Caco-2 (cell line): ENCODE results near the gene CD74. TPM values are rescaled to one million over a fixed set of nuclear protein-coding genes. Genes with fewer than 3 reads are reported as not detected.
"Not testable (repeated sequence)": the region's sequence is repeated elsewhere in the genome, so short reads cannot be mapped to it uniquely, and the experiment has no call there.

Experiments used
- BruUV-seq: library from RNA; stranded (reverse); fragments of 400-500 nt; replicated peaks from 2 replicates; lab custom pipeline; 2021; lab: Mats Ljungman, UMichigan
- CTCF ChIA-PET: fragments of 300-600 bp; sonication (Branson Sonifier 250); formaldehyde crosslinking; loops from one replicate; lab custom pipeline; 2022; ENCODE audit warnings: antibody characterized with exemption; lab: Charles Lee
- POLR2A ChIA-PET: fragments of 300-600 bp; sonication (Branson Sonifier 250); formaldehyde crosslinking; loops from one replicate; lab custom pipeline; 2022; ENCODE audit warnings: antibody characterized with exemption; lab: Charles Lee
- DNase-seq, 2 experiments: peaks; one replicate each; pipeline versions ENCODE4 v3.0.0 to v3.0.0-alpha.2; 2020 to 2022
- H3K27me3 ChIP-seq: replicated peaks from 2 replicates; pipeline ENCODE4 v1.6.0; 2011; ENCODE audit warnings: low read length; ENCODE audit not compliant: control insufficient read depth, insufficient read depth
- H3K36me3 ChIP-seq: 2 replicates; pipeline ENCODE4 v1.5.1; 2011; ENCODE audit warnings: low read length; ENCODE audit not compliant: control insufficient read depth, insufficient read depth
- H3K4me1 ChIP-seq: fragments of 250-450 bp; sonication (Bioruptor Pico); 2 replicates; pipeline ENCODE4 v1.5.1; 2020; ENCODE audit warnings: mild to moderate bottlenecking
- H3K4me3 ChIP-seq: 2 replicates; pipeline ENCODE4 v1.5.1; 2011; ENCODE audit warnings: low read depth, mild to moderate bottlenecking, control low read depth, low read length
- H3K9me3 ChIP-seq: fragments of 250-450 bp; sonication (Bioruptor Pico); 2 replicates; pipeline ENCODE4 v1.5.1; 2020; ENCODE audit warnings: mild to moderate bottlenecking, moderate library complexity
- H3K27ac Mint-ChIP-seq: one replicate; pipeline ENCODE4 v1.8.0; 2022; ENCODE audit warnings: mixed read lengths; ENCODE audit not compliant: unreplicated experiment
- H3K27me3 Mint-ChIP-seq: one replicate; pipeline ENCODE4 v1.8.0; 2022; ENCODE audit warnings: mixed read lengths; ENCODE audit not compliant: insufficient read depth, unreplicated experiment
- H3K36me3 Mint-ChIP-seq: one replicate; pipeline ENCODE4 v1.8.0; 2022; ENCODE audit warnings: mild to moderate bottlenecking, mixed read lengths; ENCODE audit not compliant: insufficient read depth, unreplicated experiment
- H3K4me1 Mint-ChIP-seq: one replicate; pipeline ENCODE4 v1.8.0; 2022; ENCODE audit warnings: low read depth, mixed read lengths; ENCODE audit not compliant: unreplicated experiment
- H3K4me3 Mint-ChIP-seq: one replicate; pipeline ENCODE4 v1.8.0; 2022; ENCODE audit warnings: mild to moderate bottlenecking, moderate library complexity, mixed read lengths; ENCODE audit not compliant: unreplicated experiment
- H3K9me3 Mint-ChIP-seq: one replicate; pipeline ENCODE4 v1.8.0; 2022; ENCODE audit warnings: mixed read lengths; ENCODE audit not compliant: unreplicated experiment
- CTCF ChIP-seq, 2 experiments: fragments of 200-600 bp in 1 of 2; IDR thresholded peaks; 1 replicate in 1 of 2; 2 replicates in 1 of 2; pipeline versions ENCODE4 v1.5.1 to v1.8.0; 2011 to 2022; ENCODE audit warnings: antibody characterized with exemption in 1 of 2, control low read depth in 1 of 2, inconsistent platforms in 1 of 2, low read depth in 1 of 2, low read length in 1 of 2, mild to moderate bottlenecking in 1 of 2, moderate library complexity in 1 of 2; ENCODE audit not compliant: insufficient read depth in 1 of 2, severe bottlenecking in 1 of 2, unreplicated experiment in 1 of 2
- intact Hi-C: fragments of 100-400 bp; cut with micrococcal nuclease; formaldehyde crosslinking; loops from one replicate; pipeline ENCODE4 v1.10.0; 2022; ENCODE audit not compliant: unreplicated experiment
- total RNA-seq: library from RNA; stranded (reverse); gene quantifications from 2 replicates; pipeline ENCODE4 v1.2.3, GENCODE V29; 2022

CD74 gene
- total RNA-seq, 1 experiment from 2014 or later = 59.3 TPM

GRCh38 chr5:150454492-150455229 lies 42.0 kb upstream of the CD74 start:
- CTCF ChIA-PET = interaction anchor here (0.7 kb wide), 1 partner anchor 663 kb away, joined by 3 read pairs; no protein-coding TSS in a partner anchor
- Mint-ChIP-seq H3K4me1 (peaks cover 4% of the 10 kb centered on the region), H3K27ac (no peak overlapping the region), H3K36me3 (peaks cover 5% of the 10 kb centered on the region), H3K27me3 (no peaks in the 10 kb centered on the region), H3K9me3 (no peaks in the 10 kb centered on the region), H3K4me3 (no peak overlapping the region)
- H3K4me3 ChIP-seq = no peak overlapping the region
- H3K27me3 ChIP-seq = no peaks in the 10 kb centered on the region
- H3K4me1 ChIP-seq = peaks cover 10% of the 10 kb centered on the region
- no peak for TF ChIP-seq CTCF (IDR thresholded peaks at IDR 0.05; ENCODE audit: insufficient read depth in 1 of 2, low read depth in 1 of 2, low read length in 1 of 2, severe bottlenecking in 1 of 2, unreplicated experiment in 1 of 2)
- intact Hi-C loops = loop anchor here (5.0 to 10.0 kb wide), 4 partner anchors 188 to 393 kb away; partner anchors contain the start of genes DCTN4, IRGM, RBM22 and SYNPO
- no peaks in the 10 kb centered on the region for H3K36me3 ChIP-seq
- no peaks in the 10 kb centered on the region for H3K9me3 ChIP-seq
- BruUV-seq = no TSS peak
- POLR2A ChIA-PET = no interaction called here
- DNase-seq = no peak

- H3K36me3 Mint-ChIP-seq = peaks cover 11% of the 10 kb centered on the region
- H3K4me3 ChIP-seq, POLR2A ChIA-PET, H3K27me3 Mint-ChIP-seq, BruUV-seq, H3K27me3 ChIP-seq, H3K36me3 ChIP-seq, H3K4me3 Mint-ChIP-seq, H3K4me1 Mint-ChIP-seq, H3K4me1 ChIP-seq, H3K27ac Mint-ChIP-seq, CTCF ChIA-PET, H3K9me3 Mint-ChIP-seq, H3K9me3 ChIP-seq: not testable (repeated sequence)
- intact Hi-C loops = loop anchor here (10.0 kb wide), 2 partner anchors 251 to 301 kb away; partner anchors contain the start of genes DCTN4 and RBM22
- peak in 1 of 2 experiments; percentile 15 for DNase-seq
Measured at GRCh38 chr5:150454027-150454426, 41.3 kb upstream of the CD74 start.

- intact Hi-C loops = loop anchor here (10.0 kb wide), 2 partner anchors 252 to 302 kb away; partner anchors contain the start of genes DCTN4 and RBM22
- no peaks in the 10 kb centered on the region for H3K9me3 ChIP-seq
- BruUV-seq = no TSS peak
Measured at GRCh38 chr5:150452914-150453313, 40.2 kb upstream of the CD74 start.

More at GRCh38 chr5:150452914-150453313, 40.2 kb upstream of the CD74 start:
- peaks cover 6% of the 10 kb centered on the region for H3K4me1 Mint-ChIP-seq
- POLR2A ChIA-PET = no interaction called here
- no peaks in the 10 kb centered on the region for H3K9me3 Mint-ChIP-seq
- CTCF ChIA-PET = interaction anchor here (0.7 kb wide), 1 partner anchor 45 kb away, joined by 4 read pairs; no protein-coding TSS in a partner anchor
- H3K4me3 Mint-ChIP-seq = no peak overlapping the region
- DNase-seq = no peak
- no peaks in the 10 kb centered on the region for H3K27me3 Mint-ChIP-seq
- Histone ChIP-seq H3K27me3 (no peaks in the 10 kb centered on the region), H3K4me3 (no peak overlapping the region), H3K36me3 (no peaks in the 10 kb centered on the region; the same call in 1 of the 2 replicates), H3K4me1 (0 out of 2 replicates have a peak, but pooled peaks cover 1% of the 10 kb centered on the region)
- H3K27ac Mint-ChIP-seq = no peak overlapping the region
- H3K36me3 Mint-ChIP-seq = peaks cover 22% of the 10 kb centered on the region
- no peak for TF ChIP-seq CTCF (IDR thresholded peaks at IDR 0.05; ENCODE audit: insufficient read depth in 1 of 2, low read depth in 1 of 2, low read length in 1 of 2, severe bottlenecking in 1 of 2, unreplicated experiment in 1 of 2)
